Stromal cell of bone marrow (primary cell): ENCODE data around the gene L1TD1.
"Not testable (repeated sequence)": the region's sequence is repeated elsewhere in the genome, so short reads cannot be mapped to it uniquely, and the experiment has no call there.

Experiments
- DNase-seq: peaks from one replicate; pipeline ENCODE4 v3.0.0-alpha.2; 2012; ENCODE audit warnings: low read depth

Gene L1TD1

GRCh38 chr1:62198069-62198780, 3.6 kb downstream of the L1TD1 start:
- no peak for DNase-seq

DNA sequence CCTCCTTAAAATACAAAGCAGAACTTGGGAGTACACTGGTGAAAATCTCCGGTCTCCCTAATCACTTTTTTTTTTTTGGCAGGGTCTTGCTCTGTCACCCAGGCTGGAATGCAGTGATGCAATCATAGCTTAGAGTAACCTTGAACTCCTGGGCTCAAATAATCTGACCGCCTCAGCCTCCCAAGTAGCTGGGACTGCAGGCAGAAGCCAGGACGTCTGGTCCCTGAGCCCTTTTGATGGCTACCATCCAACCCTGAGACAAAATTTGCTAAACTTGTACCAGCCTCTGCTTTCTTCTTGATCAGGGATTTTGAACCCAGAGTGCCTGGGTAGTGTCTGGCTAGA, 4.1 kb downstream of the L1TD1 start:
- DNase-seq, result no peak

DNA sequence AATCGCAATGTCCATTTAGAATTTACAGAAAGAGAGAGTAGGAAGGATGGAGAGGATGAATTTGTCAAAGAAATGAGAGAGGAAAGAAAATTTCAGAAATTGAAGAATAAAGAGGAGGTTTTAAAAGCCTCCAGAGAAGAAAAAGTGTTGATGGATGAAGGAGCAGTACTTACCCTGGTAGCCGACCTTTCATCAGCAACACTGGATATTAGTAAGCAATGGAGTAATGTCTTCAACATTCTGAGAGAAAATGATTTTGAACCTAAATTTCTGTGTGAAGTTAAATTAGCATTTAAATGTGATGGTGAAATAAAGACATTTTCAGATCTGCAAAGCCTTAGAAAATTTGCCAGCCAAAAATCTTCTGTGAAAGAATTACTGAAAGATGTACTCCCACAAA, 12.5 kb downstream of the L1TD1 start:
- DNase-seq, result no peak

- DNase-seq, result no peak
Observed at GRCh38 chr1:62208087-62208486, 13.4 kb downstream of the L1TD1 start.

DNA sequence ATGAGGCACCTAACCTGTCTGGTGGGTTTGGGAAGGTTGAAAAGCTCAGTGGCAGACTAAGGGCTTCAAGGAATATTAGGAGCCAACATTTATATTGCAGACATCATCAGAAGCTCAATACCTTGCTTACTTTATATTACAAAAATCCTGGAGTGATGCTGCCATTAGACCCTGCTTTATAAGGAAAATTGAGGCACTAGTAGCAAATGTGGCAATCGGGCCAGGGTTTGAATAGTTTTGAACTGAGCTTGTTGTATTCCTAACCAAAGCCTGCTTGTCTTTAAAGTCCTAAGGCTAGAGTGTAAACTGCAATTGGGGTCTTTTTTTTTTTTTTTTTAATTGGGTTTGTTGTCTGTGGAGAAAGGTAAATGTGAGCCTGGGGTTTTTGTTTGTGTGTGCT, 14.3 kb downstream of the L1TD1 start:
- DNase-seq, result no peak

DNA sequence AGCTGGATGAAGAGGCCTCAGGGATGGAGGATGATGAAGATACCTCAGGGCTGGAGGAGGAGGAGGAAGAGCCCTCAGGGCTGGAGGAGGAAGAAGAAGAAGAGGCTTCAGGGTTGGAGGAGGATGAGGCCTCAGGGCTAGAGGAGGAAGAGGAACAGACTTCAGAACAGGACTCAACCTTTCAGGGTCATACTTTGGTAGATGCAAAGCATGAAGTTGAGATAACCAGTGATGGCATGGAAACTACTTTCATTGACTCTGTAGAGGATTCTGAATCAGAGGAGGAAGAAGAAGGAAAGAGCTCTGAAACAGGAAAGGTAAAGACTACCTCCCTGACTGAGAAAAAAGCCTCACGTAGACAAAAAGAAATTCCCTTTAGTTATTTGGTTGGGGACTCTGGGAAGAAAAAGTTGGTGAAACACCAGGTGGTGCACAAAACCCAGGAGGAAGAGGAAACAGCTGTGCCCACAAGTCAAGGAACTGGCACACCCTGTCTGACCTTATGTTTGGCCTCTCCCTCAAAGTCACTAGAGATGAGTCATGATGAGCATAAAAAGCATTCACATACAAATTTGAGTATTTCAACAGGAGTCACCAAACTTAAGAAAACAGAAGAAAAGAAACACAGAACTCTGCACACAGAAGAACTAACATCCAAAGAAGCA, 15.4 kb downstream of the L1TD1 start:
- DNase-seq, result peak; percentile 13

DNA sequence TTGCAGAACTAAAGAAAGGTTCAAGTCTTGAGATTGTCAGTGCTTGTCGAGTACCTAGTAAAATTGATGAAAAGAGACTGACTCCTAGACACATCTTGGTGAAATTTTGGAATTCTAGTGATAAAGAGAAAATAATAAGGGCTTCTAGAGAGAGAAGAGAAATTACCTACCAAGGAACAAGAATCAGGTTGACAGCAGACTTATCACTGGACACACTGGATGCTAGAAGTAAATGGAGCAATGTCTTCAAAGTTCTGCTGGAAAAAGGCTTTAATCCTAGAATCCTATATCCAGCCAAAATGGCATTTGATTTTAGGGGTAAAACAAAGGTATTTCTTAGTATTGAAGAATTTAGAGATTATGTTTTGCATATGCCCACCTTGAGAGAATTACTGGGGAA, 16.3 kb downstream of the L1TD1 start:
- DNase-seq, result no peak

DNA sequence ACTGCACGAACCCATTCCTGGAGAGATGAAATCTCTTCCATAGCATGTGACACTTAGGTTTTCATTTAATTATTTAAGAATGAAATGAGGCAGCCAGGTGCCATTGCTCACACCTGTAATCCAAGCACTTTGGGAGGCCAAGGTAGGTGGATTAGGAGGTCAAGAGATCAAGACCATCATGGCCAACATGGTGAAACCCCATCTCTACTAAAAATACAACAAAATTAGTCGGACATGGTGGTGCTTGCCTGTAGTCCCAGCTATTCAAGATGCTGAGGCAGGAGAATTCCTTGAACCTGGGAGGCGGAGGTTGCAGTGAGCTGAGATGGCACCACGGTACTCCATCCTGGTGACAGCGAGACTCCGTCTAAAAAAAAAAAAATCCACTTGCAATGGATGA, 17.8 kb downstream of the L1TD1 start:
- DNase-seq, result no peak

GRCh38 chr1:62213075-62213914, 18.6 kb downstream of the L1TD1 start:
- no peak for DNase-seq

DNA sequence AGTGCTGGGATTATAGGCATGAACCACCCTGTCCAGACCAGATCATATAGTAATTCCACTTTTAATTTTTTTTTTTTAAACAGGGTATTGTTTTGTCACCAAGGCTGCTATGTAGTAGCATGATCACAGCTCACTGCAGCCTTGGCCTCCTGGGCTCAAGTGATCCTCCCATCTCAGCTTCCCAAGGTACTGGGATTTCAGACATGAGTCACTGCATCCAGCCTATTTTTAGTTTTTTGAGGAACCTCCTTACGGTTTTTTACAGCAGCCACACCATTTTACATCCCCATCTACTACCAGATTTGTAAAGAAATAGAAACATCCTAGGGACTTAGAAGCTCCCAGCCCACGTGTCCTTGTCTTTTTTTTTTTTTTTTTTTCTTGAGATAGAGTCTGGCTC, 24.0 kb downstream of the L1TD1 start:
- DNase-seq, result no peak

- not testable (repeated sequence) for DNase-seq
Observed at GRCh38 chr1:62220456-62220855, 25.8 kb downstream of the L1TD1 start.

- DNase-seq, result no peak
Observed at GRCh38 chr1:62221171-62221570, 26.5 kb downstream of the L1TD1 start.

- no peak for DNase-seq
Observed at GRCh38 chr1:62222321-62222720, 27.7 kb downstream of the L1TD1 start.

GRCh38 chr1:62224182-62224581, 29.5 kb downstream of the L1TD1 start:
- DNase-seq, result no peak

DNA sequence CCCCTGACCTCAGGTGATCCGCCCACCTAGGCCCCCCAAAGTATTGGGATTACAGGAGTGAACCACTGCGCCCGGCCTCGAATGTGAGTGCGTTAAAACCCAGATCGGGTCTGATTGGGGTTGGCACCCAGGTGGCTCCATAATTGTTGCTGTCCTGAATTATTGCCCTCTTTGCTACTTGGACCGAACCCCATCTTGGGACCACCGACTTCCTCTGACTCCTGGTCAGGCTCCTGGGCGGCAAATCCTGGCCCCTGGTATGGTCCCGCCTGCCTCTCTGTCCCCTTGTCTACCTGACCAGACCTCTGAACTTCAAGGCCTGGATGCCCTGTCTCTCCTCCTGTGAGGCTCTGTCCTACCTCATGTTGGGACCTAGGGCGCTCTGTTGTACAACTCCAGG, 32.8 kb downstream of the L1TD1 start:
- DNase-seq, result no peak

DNA sequence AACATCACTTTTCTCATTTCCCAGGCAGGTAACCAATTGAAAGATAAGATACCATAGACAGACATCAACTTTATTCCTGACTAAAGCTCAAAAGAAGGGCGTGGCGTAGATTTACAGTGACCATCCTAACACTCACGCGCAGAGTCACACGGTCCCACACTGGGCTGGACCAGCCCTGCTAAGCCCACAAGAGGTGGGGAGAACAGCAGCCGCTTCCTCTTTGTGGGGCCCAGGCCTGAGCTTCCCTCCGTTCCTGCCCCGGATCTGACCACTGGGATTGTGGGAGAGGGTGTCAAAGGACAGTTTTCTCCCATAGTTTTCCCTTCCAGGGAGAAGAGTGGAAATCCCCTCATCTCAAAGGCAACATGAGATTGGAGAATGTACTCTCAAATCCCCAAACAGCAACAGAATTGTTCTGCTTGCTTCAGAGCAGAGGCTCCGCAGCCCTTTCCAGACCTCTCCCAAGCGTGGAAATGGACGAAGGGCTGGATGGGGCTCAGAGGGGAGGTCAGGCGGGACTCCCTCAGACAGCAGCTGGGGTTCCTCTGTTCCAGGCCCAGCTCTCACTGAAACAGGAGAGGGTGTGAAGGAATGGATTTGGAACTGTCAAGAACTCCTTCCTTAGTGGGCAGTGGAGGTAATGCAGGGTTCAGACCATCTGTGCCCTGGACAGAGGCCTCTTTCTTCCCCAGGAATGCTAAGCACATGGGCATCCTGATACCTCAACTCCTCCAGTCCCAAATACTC, 33.7 kb downstream of the L1TD1 start:
- DNase-seq, result no peak

DNA sequence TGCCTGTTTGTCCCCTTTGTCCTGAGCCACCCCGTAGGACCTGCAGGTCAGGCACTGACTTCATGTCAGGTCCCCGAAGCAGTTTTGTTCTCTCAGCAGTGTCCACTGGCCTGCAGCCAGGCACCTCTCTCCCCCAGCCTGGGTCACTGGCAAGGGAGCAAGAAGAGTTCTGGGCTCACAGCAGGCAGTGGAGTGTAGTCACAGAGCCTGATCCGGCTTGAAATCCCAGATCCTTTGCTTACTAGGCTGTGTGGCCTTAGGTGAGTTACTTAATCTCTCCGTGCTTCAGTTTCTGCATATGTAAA, 34.2 kb downstream of the L1TD1 start:
- no peak for DNase-seq

GRCh38 chr1:62229468-62229867, 34.8 kb downstream of the L1TD1 start:
- DNase-seq, result no peak

GRCh38 chr1:62229932-62230331, 35.3 kb downstream of the L1TD1 start:
- no peak for DNase-seq

GRCh38 chr1:62230718-62231117, 36.1 kb downstream of the L1TD1 start:
- DNase-seq, result peak; percentile 9

DNA sequence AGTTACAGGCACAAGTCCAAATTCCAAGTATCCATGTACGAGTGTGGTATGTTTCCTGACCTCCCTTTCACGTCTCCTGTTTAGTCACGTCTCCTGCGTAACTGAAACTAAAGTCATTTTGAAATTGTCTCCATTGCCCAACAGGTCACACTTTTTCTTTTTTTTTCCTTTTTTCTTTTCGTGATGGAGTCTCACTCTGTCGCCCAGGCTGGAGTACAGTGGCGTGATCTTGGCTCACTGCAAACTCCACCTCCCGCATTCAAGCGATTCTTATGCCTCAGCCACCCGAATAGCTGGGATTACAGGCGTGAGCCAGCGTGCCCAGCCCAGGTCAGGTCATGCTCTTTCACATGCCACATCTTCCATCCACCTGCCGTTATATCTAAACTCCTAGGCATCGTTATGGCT, 38.2 kb downstream of the L1TD1 start:
- no peak for DNase-seq

- no peak for DNase-seq
Observed at GRCh38 chr1:62233926-62234450, 39.3 kb downstream of the L1TD1 start.
